ENCODE data around the gene ASCL5.
"Not testable (repeated sequence)": the region's sequence is repeated elsewhere in the genome, so short reads cannot be mapped to it uniquely, and the experiment has no call there.

Gene ASCL5

GRCh38 chr1:201126832-201127754 lies at the start of gene ASCL5:
ASCL5 (minus strand) TSS chr1:201127184; CDS start chr1:201115372, 11,812 bp downstream.
- no peak for DNase-seq (ENCODE audit: low read depth in 2 of 2)

- DNase-seq (ENCODE audit: low read depth in 2 of 2), result no peak
Observed at GRCh38 chr1:201175820-201176500, 49.0 kb upstream of the ASCL5 start.

DNA sequence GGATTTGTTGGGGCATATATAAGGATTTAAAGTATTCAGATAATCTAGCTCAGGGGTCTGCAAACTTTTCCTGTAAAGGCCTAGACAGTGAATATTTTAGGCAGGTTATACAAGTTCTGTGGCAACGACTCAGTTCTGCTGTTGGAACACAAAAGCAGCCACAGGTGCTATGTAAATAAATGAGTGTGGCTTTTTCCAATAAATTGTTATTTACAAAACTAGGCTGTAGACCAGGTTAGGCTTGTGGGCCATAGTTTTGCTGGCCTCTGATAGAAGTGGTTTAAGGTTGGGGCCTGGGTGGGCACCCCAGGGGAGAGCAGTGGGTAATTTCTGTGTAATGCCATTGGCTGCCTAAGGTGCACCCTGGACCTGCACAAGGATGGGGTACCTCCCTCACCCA lies 46.8 kb upstream of the ASCL5 start:
- DNase-seq (ENCODE audit: low read depth in 2 of 2), result no peak

- DNase-seq (ENCODE audit: low read depth in 2 of 2), result no peak
Observed at GRCh38 chr1:201172999-201173610, 46.1 kb upstream of the ASCL5 start.

DNA sequence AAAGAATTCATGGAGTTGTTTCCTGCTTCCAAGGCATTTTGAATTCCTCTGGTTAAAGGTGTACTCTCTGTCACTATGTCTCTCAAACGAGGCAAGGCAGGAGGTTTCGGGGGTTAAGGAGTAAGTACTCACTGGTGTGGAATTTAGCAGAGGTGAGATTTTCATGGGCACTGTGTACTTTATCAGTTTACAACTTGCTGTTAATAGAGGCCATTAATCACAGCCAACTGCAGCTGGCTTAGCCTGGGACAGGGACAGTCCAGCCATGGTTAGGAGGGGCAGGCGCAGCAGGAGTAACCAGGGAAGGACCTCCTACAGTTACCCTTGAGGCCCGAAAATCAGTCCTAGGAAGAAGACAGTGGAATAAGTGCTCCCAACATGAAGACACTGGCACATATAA lies 45.3 kb upstream of the ASCL5 start:
- no peak for DNase-seq (ENCODE audit: low read depth in 2 of 2)

- peak in 1 of 2 donors; percentile 15 for DNase-seq (ENCODE audit: low read depth in 2 of 2)
Observed at GRCh38 chr1:201171063-201172036, 44.4 kb upstream of the ASCL5 start.

- DNase-seq (ENCODE audit: low read depth in 2 of 2), result peak; percentile 36 to 45
Observed at GRCh38 chr1:201170533-201171062, 43.6 kb upstream of the ASCL5 start.

- DNase-seq (ENCODE audit: low read depth in 2 of 2), result no peak
Observed at GRCh38 chr1:201169971-201170532, 43.1 kb upstream of the ASCL5 start.

DNA sequence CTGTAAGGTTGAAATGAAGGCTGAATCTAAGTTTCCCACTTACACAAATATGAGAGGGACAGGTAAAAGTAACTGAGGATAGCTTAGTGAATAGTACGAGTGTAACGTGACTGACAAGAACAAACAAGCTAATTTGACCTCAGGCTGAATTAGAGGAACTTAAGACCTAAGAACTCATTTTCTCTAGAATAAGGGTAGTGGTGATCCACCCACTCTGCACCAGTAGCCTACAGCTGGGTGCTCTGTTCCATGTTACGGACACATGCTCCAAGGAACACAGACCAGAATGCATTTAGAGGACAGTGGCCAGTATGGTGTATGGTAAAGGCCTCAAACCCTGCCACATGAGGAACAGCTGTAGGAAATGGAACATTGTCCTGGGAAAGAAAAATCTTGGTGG lies 42.2 kb upstream of the ASCL5 start:
- DNase-seq (ENCODE audit: low read depth in 2 of 2), result no peak

DNA sequence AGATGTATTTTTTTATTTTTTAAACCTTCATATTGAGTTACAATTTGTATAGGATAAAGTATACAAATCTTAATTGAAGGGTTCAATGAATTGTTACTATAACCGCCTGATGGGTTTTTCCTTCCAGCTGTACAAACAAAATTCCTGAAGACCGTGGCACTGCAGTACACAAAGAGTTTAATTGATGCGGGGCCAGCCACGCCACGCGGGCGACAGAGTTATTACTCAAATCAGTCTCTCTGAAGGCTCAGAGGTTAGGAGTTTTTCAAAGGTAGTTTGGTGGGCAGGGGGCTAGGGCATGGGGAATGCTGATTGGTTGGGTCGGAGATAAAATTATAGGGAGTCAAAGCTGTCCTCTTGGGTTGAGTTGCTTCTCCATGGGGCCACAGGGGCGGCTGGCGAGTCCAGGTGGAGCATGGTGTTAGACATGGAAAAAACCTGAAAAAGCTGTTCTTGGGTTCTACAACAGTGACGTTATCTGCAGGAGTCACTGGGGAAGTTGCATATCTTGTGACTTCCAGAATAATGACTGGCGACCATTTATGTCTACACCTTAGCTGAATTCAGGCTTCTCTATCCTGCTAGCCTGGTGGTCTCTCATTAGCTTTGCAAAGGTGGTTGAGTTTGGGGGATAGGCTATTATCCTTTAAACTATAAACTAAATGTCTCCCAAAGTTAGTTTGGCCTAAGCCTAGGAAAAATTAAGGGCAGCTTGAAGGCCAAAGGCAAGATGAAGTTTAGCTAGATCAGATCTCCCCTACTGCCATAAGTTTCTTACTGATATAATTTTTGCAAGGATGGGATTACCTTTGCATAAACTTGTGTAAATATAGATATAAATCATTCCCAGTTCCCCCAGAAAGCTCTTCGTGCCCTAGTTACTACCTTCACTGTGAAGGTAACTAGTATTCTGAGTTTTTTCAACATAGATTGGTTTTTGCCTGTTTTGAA lies 40.3 kb upstream of the ASCL5 start:
- DNase-seq (ENCODE audit: low read depth in 2 of 2), result no peak

- no peak for DNase-seq (ENCODE audit: low read depth in 2 of 2)
Observed at GRCh38 chr1:201164645-201165044, 37.7 kb upstream of the ASCL5 start.

DNA sequence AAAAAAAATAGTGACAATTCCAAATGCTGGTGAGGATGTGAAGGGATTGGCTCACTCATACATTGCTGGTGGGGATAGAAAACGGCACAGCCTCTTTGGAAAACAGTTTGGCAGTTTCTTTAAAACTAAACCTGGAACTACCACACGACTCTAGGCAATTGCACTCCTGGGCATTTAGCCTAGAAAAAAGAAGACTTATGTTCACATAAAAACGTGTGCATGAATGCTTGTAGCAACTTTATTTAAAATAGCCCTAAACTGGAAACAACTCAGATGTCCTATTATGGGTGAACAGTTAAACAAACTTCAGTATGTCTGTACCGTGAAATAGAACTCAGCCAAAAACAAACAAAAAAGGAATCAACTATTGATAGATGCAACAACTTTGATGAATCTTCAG lies 36.7 kb upstream of the ASCL5 start:
- no peak for DNase-seq (ENCODE audit: low read depth in 2 of 2)

- DNase-seq (ENCODE audit: low read depth in 2 of 2), result not testable (repeated sequence)
Observed at GRCh38 chr1:201163036-201163435, 36.1 kb upstream of the ASCL5 start.

DNA sequence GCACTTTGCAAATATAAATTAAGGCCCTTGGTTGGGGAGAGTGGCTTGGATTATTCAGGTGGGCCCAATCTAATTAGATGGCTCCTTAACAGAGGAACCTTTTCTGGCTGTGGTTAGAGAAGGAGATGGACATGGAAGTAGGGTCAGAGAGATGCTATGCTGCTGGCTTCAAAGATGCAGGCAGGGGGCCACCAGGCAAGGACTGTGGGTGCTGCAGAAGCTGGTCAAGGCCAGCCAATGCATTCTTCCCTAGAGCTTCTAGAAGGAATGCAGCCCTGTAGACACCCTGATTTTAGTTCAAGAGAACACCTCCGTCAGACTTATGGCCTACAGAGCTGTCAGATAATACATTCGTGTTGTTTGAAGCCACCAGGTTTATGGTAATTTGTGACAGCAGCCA lies 31.0 kb upstream of the ASCL5 start:
- no peak for DNase-seq (ENCODE audit: low read depth in 2 of 2)

DNA sequence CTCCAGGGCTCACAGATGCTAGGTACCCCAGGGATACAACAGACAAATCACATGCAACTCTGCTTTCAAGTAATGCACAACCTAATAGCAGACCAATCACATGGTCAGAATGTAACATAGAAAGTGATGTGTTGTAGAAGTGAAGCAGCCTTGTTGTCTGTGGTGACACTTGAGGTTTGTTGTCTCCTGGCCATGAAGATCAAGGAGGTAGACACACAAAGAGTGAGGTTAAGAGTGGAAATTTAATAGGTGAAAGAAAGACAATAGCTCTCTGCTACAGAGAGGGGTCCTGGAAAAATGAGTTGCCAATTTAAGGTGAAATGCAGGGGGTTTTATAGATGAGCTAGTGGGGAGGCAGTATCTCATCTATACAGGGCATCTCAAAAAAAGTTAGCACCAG lies 29.8 kb upstream of the ASCL5 start:
- no peak for DNase-seq (ENCODE audit: low read depth in 2 of 2)

DNA sequence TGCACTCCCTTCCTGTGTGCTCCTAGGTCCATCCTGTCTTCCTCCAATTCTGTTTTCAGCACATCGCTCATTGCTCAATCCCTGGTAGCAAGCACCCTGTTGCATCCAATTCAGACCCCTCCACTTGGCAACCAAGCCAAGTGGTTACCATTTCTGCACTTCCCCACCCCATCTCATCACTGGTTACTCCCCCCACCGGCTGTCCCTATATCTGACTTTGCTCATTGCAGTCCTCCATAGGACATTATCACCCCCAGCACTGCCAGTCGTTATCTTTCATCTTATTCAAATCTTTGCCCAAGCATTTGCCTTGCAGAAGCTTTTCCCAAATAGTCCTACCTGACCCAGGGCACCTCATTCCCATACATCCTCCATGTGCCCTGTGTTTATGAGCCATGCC lies 29.4 kb upstream of the ASCL5 start:
- no peak for DNase-seq (ENCODE audit: low read depth in 2 of 2)

- no peak for DNase-seq (ENCODE audit: low read depth in 2 of 2)
Observed at GRCh38 chr1:201155354-201155753, 28.4 kb upstream of the ASCL5 start.

DNA sequence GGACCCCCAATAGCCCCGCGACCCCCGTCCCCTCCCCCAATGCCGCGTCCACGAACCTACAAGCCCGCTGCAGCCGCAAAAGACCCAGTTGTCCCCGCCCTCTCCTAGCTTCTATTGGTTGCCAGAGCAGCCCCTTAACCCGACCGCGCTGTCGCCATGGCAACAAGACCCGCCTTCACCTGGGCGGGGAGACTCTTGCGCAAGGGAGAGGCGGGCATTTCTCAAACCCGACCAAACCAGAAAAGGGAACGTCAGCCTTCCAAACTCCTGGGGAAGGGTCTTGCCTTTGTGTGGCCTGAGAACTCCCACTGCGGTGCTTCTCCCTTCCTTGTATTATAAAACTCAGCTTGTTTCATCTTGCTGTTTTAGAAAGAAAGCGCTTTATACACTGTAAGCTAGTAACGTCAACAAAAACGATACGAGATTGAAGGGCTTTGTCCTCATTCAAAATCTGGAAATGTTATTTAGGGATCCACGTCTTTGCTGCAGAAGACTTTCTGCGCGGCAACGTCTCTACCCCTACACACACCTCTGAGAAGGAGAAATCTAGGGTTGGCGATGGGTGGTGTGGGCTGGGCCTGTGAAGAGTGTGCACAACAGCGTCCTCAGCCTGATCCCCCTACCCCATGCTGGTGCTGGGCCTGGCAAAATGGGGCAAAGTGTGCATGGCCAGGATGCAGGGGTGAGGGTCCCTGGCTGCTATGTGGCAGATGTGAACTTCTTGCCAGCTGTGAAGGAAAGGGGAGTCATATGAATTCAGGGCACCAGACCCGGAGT lies 27.6 kb upstream of the ASCL5 start, which contains the start of gene TMEM9:
Gene TMEM9 (minus strand): TSS at position 86 of the 777 bp plus-strand sequence. CDS start 551 bp downstream, outside the sequence.
- peak; percentile 93 to 97 for DNase-seq (ENCODE audit: low read depth in 2 of 2)
